Measurements from ENCODE around the gene MTMR3.

GRCh38 chr22:29873943-29874342 is 9.0 kb upstream of the MTMR3 start:
- TF ChIP-seq REST (IDR thresholded peaks at IDR 0.05) (no peak), CTCF (IDR thresholded peaks at IDR 0.05; ENCODE audit: low read depth, low read length, missing input control) (no peak), YY1 (IDR thresholded peaks at IDR 0.05) (no peak), ZBTB33 (IDR thresholded peaks at IDR 0.05) (no peak), RAD21 (IDR thresholded peaks at IDR 0.05) (no peak), JUND (IDR thresholded peaks at IDR 0.05) (no peak), EGR1 (IDR thresholded peaks at IDR 0.05; ENCODE audit: low read depth in 2 of 2) (no peak), MAX (IDR thresholded peaks at IDR 0.05) (no peak), FOXA1 (IDR thresholded peaks at IDR 0.05) (no peak), ATF3 (IDR thresholded peaks at IDR 0.05) (no peak), TAF1 (conservative IDR thresholded peaks at IDR 0.05) (no peak)
